SU-DHL-6 (cell line): ENCODE results near the gene PRR12.

Experiments
- H2AFZ ChIP-seq: fragments of 200-600 bp; sonication (generic); 2 replicates; pipeline ENCODE4 v1.6.1; 2014; ENCODE audit warnings: low read depth, mild to moderate bottlenecking, moderate library complexity, mixed read lengths, antibody characterized with exemption, low read length; ENCODE audit not compliant: severe bottlenecking
- H3F3A ChIP-seq: fragments of 200-600 bp; shearing (Covaris generic); 2 replicates; pipeline ENCODE4 v1.6.0; 2016; ENCODE audit warnings: antibody characterized with exemption, mild to moderate bottlenecking; ENCODE audit not compliant: insufficient read depth
- H3K27ac ChIP-seq: fragments of 200-600 bp; sonication (generic); 2 replicates; pipeline ENCODE4 v1.5.1; 2016; ENCODE audit warnings: low read depth, mild to moderate bottlenecking, low read length, moderate library complexity, mixed read lengths
- H3K27me3 ChIP-seq: fragments of 200-600 bp; sonication (generic), shearing (Covaris generic); 2 replicates; pipeline ENCODE4 v1.6.0; 2014; ENCODE audit warnings: mild to moderate bottlenecking, low read length
- H3K36me3 ChIP-seq: fragments of 200-600 bp; sonication (generic); 2 replicates; pipeline ENCODE4 v1.6.1; 2014; ENCODE audit warnings: mild to moderate bottlenecking, low read length, mixed read lengths
- H3K4me2 ChIP-seq: fragments of 300-600, 200-600 bp; shearing (Covaris generic), sonication (generic); 2 replicates; pipeline ENCODE4 v1.6.0; 2014; ENCODE audit warnings: low read length, low read depth, mild to moderate bottlenecking; ENCODE audit not compliant: poor library complexity, severe bottlenecking
- H3K4me3 ChIP-seq: fragments of 200-600 bp; sonication (generic); 2 replicates; pipeline ENCODE4 v1.5.1; 2014; ENCODE audit warnings: antibody characterized with exemption, low read length, mild to moderate bottlenecking, mixed read lengths; ENCODE audit not compliant: insufficient read depth, poor library complexity, severe bottlenecking
- H3K79me2 ChIP-seq: fragments of 200-600 bp; sonication (generic); 2 replicates; pipeline ENCODE4 v1.6.1; 2014; ENCODE audit warnings: mild to moderate bottlenecking, low read length, moderate library complexity; ENCODE audit not compliant: insufficient read depth
- H3K9ac ChIP-seq: fragments of 200-600 bp; sonication (generic); 2 replicates; pipeline ENCODE4 v1.7.0; 2014; ENCODE audit warnings: mild to moderate bottlenecking, low read length
- H3K9me2 ChIP-seq: fragments of 200-600 bp; sonication (generic); replicated peaks from 2 replicates; pipeline ENCODE4 v1.6.1; 2014; ENCODE audit warnings: low read length; ENCODE audit not compliant: insufficient read depth
- H3K9me3 ChIP-seq: fragments of 200-600 bp; sonication (generic); 2 replicates; pipeline ENCODE4 v1.6.1; 2014; ENCODE audit warnings: low read length, mixed read lengths; ENCODE audit not compliant: insufficient read depth
- H4K20me1 ChIP-seq: fragments of 200-600 bp; sonication (generic); 2 replicates; pipeline ENCODE4 v1.6.1; 2014; ENCODE audit warnings: low read depth, mild to moderate bottlenecking, antibody characterized with exemption, low read length, moderate library complexity, mixed read lengths
- CTCF ChIP-seq: fragments of 200-600 bp; sonication (generic); IDR thresholded peaks from one replicate; pipeline ENCODE4 v1.5.1; 2017; ENCODE audit warnings: antibody characterized with exemption, mild to moderate bottlenecking, low read length, moderate library complexity; ENCODE audit not compliant: insufficient read depth, poor library complexity, severe bottlenecking
- EZH2phosphoT487 ChIP-seq: fragments of 200-600 bp; sonication (generic), shearing (Covaris generic); conservative IDR thresholded peaks from 2 replicates; pipeline ENCODE4 v1.6.1; 2018; ENCODE audit warnings: mild to moderate bottlenecking, antibody characterized with exemption, low read length, moderate library complexity, mixed read lengths

Gene PRR12

GRCh38 chr19:49583239-49583638, 7.7 kb upstream of the PRR12 start:
- H3K27me3 ChIP-seq = no peaks in the 10 kb centered on the region
- H3K4me2 ChIP-seq = no peak overlapping the region
- no peaks in the 10 kb centered on the region for H3K9me3 ChIP-seq
- no peaks in the 10 kb centered on the region for H3K9me2 ChIP-seq
- no peaks in the 10 kb centered on the region for H4K20me1 ChIP-seq
- H2AFZ ChIP-seq = no peak overlapping the region
- no peak overlapping the region for H3K27ac ChIP-seq
- TF ChIP-seq EZH2phosphoT487 (no peak), CTCF (no peak)
- H3K9ac ChIP-seq = no peak overlapping the region
- peaks cover 4% of the 10 kb centered on the region; the same call in 1 of the 2 replicates for H3F3A ChIP-seq
- no peaks in the 10 kb centered on the region for H3K36me3 ChIP-seq
- H3K79me2 ChIP-seq = peaks cover 16% of the 10 kb centered on the region
- H3K4me3 ChIP-seq = no peak overlapping the region

GRCh38 chr19:49585023-49585422, 6.0 kb upstream of the PRR12 start:
- Histone ChIP-seq H4K20me1 (no peaks in the 10 kb centered on the region), H3K9me2 (no peaks in the 10 kb centered on the region), H3K36me3 (no peaks in the 10 kb centered on the region), H3K4me3 (no peak overlapping the region), H3K9ac (no peak overlapping the region), H2AFZ (no peak overlapping the region), H3F3A (peaks cover 5% of the 10 kb centered on the region; the same call in 1 of the 2 replicates), H3K4me2 (no peak overlapping the region), H3K9me3 (no peaks in the 10 kb centered on the region), H3K27me3 (no peaks in the 10 kb centered on the region), H3K79me2 (peaks cover 3% of the 10 kb centered on the region), H3K27ac (no peak overlapping the region)
- no peak for TF ChIP-seq CTCF
- no peak for TF ChIP-seq EZH2phosphoT487

GRCh38 chr19:49587227-49587626, 3.8 kb upstream of the PRR12 start:
- TF ChIP-seq EZH2phosphoT487 = no peak
- TF ChIP-seq CTCF = no peak
- Histone ChIP-seq H3K27me3 (no peaks in the 10 kb centered on the region), H3K36me3 (no peaks in the 10 kb centered on the region), H3F3A (peaks cover 18% of the 10 kb centered on the region), H3K9me2 (no peaks in the 10 kb centered on the region), H3K9ac (no peak overlapping the region), H2AFZ (no peak overlapping the region), H3K27ac (no peak overlapping the region), H3K4me3 (no peak overlapping the region), H4K20me1 (no peaks in the 10 kb centered on the region), H3K9me3 (no peaks in the 10 kb centered on the region), H3K79me2 (peaks cover 7% of the 10 kb centered on the region), H3K4me2 (no peak overlapping the region)
